ENCODE results near the gene NEURL1B.

DNA sequence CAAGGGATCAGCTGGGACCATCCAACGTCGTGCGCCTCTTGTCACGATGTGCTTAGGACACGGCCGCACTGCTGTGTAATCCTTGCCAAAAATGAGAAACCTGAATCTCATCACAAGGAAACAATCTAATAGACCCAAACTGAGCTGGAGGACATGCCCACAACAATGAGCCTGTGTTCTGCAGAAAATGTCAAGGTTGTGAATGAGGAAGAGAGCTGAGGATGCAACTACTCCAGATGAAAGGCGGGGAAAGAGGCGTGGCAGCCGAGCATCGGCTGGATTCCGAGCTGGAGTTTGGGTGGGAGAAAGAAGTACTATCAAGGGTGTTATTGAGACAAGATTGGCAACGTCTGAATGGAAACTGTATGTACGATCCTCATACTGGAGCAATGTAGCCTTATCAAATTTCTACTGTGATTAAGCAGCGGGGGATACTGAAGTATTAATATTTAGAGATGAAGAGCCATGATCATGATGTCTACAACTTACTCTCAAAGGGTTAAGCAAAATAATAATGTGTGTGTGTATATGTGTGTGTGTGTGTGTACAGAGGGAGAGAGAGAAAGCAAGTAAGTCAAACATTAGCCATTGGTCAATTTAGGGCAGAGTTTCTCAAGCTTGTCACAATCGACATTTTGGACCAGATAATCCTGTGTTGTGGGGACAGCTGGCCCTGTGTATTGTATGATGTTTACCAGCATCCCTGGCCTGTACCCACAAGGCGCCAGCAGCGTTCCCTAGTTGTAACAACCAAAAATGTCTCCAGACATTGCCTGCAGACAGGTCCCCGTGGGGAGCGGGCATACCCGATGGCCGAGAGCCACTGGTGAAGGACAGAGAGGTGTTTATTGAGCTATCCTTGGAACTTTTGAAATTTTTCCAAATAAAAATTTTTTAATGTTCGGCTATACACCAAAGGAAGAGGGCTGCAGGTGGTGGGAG, 83.5 kb downstream of the NEURL1B start:
- TF ChIP-seq, protein P1, sequence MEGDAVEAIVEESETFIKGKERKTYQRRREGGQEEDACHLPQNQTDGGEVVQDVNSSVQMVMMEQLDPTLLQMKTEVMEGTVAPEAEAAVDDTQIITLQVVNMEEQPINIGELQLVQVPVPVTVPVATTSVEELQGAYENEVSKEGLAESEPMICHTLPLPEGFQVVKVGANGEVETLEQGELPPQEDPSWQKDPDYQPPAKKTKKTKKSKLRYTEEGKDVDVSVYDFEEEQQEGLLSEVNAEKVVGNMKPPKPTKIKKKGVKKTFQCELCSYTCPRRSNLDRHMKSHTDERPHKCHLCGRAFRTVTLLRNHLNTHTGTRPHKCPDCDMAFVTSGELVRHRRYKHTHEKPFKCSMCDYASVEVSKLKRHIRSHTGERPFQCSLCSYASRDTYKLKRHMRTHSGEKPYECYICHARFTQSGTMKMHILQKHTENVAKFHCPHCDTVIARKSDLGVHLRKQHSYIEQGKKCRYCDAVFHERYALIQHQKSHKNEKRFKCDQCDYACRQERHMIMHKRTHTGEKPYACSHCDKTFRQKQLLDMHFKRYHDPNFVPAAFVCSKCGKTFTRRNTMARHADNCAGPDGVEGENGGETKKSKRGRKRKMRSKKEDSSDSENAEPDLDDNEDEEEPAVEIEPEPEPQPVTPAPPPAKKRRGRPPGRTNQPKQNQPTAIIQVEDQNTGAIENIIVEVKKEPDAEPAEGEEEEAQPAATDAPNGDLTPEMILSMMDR (IDR thresholded peaks at IDR 0.05): no peak
- TF ChIP-seq POLR2A (IDR thresholded peaks at IDR 0.05): no peak

Measured in heart left ventricle (tissue), 13 donors.